ENCODE results near the gene ZNF668. TPM values are rescaled to one million over a fixed set of nuclear protein-coding genes. Genes with fewer than 3 reads are reported as not detected.

ZNF668 gene
- total RNA-seq, 2 donors from 2014 or later = 6.9 to 10.9 TPM

GRCh38 chr16:31071861-31072260, 2.2 kb downstream of the ZNF668 start:
- ATAC-seq (no peak), DNase-seq (no peak)
- intact Hi-C loops (cut with DNase I, micrococcal nuclease) = no loop called here

GRCh38 chr16:31067342-31067741, 6.7 kb downstream of the ZNF668 start:
- no peak for DNase-seq
- intact Hi-C loops (cut with DNase I, micrococcal nuclease) = no loop called here
- no peak for ATAC-seq

GRCh38 chr16:31064882-31065461, 9.1 kb downstream of the ZNF668 start:
- ATAC-seq (no peak), DNase-seq (no peak)
- intact Hi-C loops (cut with DNase I, micrococcal nuclease) = no loop called here

- ATAC-seq (peak; percentile 23), DNase-seq (no peak)
- intact Hi-C loops (cut with DNase I, micrococcal nuclease) = no loop called here
Measured at GRCh38 chr16:31063843-31064611, 10.0 kb downstream of the ZNF668 start.

- intact Hi-C loops (cut with DNase I, micrococcal nuclease) = no loop called here
- no peak for DNase-seq
- no peak for ATAC-seq
Measured at GRCh38 chr16:31063495-31063842, 10.6 kb downstream of the ZNF668 start.

GRCh38 chr16:31061813-31062440, 12.1 kb downstream of the ZNF668 start:
- ATAC-seq (no peak), DNase-seq (no peak)
- intact Hi-C loops (cut with DNase I, micrococcal nuclease) = no loop called here

GRCh38 chr16:31061126-31061812, 12.8 kb downstream of the ZNF668 start:
- DNase-seq (no peak), ATAC-seq (no peak)
- intact Hi-C loops (cut with DNase I, micrococcal nuclease) = no loop called here

- ATAC-seq = no peak
- intact Hi-C loops (cut with DNase I, micrococcal nuclease) = no loop called here
Measured at GRCh38 chr16:31055613-31056012, 18.4 kb downstream of the ZNF668 start.

GRCh38 chr16:31052114-31052513, 21.9 kb downstream of the ZNF668 start:
- DNase-seq (no peak), ATAC-seq (peak; percentile 87)
- intact Hi-C loops (cut with DNase I, micrococcal nuclease) = no loop called here

More at GRCh38 chr16:31055613-31056012, 18.4 kb downstream of the ZNF668 start:
- DNase-seq = no peak

- intact Hi-C loops (cut with DNase I, micrococcal nuclease) = no loop called here
- DNase-seq (no peak), ATAC-seq (no peak)
Measured at GRCh38 chr16:31050280-31051030, 23.6 kb downstream of the ZNF668 start.

GRCh38 chr16:31043898-31044481, 30.1 kb downstream of the ZNF668 start:
- no peak for DNase-seq
- peak; percentile 71 for ATAC-seq
- intact Hi-C loops (cut with DNase I, micrococcal nuclease) = no loop called here

GRCh38 chr16:31043352-31043751, 30.7 kb downstream of the ZNF668 start:
- DNase-seq (no peak), ATAC-seq (no peak)
- intact Hi-C loops (cut with DNase I, micrococcal nuclease) = no loop called here

GRCh38 chr16:31042866-31043265, 31.2 kb downstream of the ZNF668 start:
- intact Hi-C loops (cut with DNase I, micrococcal nuclease) = no loop called here
- ATAC-seq (no peak), DNase-seq (no peak)

- no peak for DNase-seq
- no peak for ATAC-seq
- intact Hi-C loops (cut with DNase I, micrococcal nuclease) = no loop called here
Measured at GRCh38 chr16:31038993-31039392, 35.0 kb downstream of the ZNF668 start.

- intact Hi-C loops (cut with DNase I, micrococcal nuclease) = no loop called here
- no peak for ATAC-seq
Measured at GRCh38 chr16:31036691-31037090, 37.3 kb downstream of the ZNF668 start.

GRCh38 chr16:31033709-31034492, 40.1 kb downstream of the ZNF668 start:
- intact Hi-C loops (cut with DNase I, micrococcal nuclease) = no loop called here
- ATAC-seq = peak; percentile 84

More at GRCh38 chr16:31036691-31037090, 37.3 kb downstream of the ZNF668 start:
- no peak for DNase-seq

GRCh38 chr16:31032736-31033708, 41.0 kb downstream of the ZNF668 start, which contains the start of gene STX4:
TSS of gene STX4 (plus strand) at chr16:31033558. CDS start at chr16:31033806, 248 bp downstream.
- DNase-seq = peak; percentile 98
- intact Hi-C loops (cut with DNase I, micrococcal nuclease) = no loop called here
- ATAC-seq = peak; percentile 93

More at GRCh38 chr16:31033709-31034492, 40.1 kb downstream of the ZNF668 start:
- DNase-seq = peak; percentile 94 to 96

Data from left colon (tissue), 2 donors.